ENCODE measurements around the gene AHI1. TPM values are rescaled to one million over a fixed set of nuclear protein-coding genes. Genes with fewer than 3 reads are reported as not detected.

AHI1 gene
- total and polyA plus RNA-seq, 2 donors (not counting 1 experiment from before 2014, with no cell fraction given): 14.2 to 22.8 TPM

DNA sequence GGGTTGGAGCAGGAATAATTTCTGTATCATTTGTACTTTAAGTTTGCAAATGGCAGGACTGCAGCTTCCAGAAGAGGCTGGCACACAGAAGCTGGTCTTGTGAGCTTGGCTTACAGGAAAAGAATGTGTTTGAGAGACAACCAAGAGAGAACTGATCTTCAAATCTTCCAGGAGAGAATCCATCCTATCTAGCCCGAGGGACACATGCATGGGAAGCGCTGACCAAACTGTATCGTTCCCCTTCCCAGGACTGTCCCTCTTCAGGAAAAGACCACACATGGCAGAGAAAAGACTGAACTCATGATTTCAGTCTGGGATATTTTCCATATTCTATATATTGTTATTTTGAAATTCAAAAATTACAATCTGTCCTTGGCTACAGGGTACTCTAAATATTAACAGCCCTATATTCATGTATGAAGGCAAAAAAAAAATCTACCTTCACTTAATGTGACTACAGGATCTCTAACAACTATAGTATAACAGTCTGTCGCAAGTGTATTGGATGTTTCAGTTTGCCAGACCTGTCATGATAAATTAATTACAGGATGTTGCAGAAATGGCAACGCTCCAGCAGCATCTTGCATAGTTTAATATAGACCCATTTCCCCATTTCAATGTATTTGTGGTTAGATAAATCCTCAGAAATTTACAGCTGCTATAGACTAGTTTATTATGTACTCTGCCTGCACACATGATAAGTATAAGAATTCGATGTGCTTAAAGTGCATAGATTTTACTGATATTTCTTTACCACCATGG, 217.0 kb downstream of the AHI1 start:
- H3K27ac ChIP-seq (ENCODE audit: insufficient read depth, low read length): no peak overlapping the region
- no peak overlapping the region for H2AFZ ChIP-seq (ENCODE audit: low read length)
- no peaks in the 10 kb centered on the region for H3K27me3 ChIP-seq (ENCODE audit: control insufficient read depth, insufficient read depth, low read length)
- peak; percentile 56 to 76 for DNase-seq (ENCODE audit: low read depth in 2 of 2)
- no peaks in the 10 kb centered on the region for H3K4me1 ChIP-seq (ENCODE audit: control insufficient read depth, extremely low read depth, insufficient read depth, low read length)
- no peaks in the 10 kb centered on the region for H3K9me3 ChIP-seq (ENCODE audit: control insufficient read depth, insufficient read depth, low read depth, low read length)
- no peak overlapping the region for H3K4me2 ChIP-seq (ENCODE audit: extremely low read depth, insufficient read depth, low read length)
- no peaks in the 10 kb centered on the region for H3K79me2 ChIP-seq (ENCODE audit: control insufficient read depth, insufficient read depth, low read length)
- H3K9ac ChIP-seq (ENCODE audit: insufficient read depth, low read length): no peak overlapping the region
- no peaks in the 10 kb centered on the region for H4K20me1 ChIP-seq (ENCODE audit: control insufficient read depth, extremely low read depth, insufficient read depth, low read length)
- no peak for TF ChIP-seq EZH2 (IDR thresholded peaks at IDR 0.05; ENCODE audit: low read length, missing control alignments)
- TF ChIP-seq, protein P1, sequence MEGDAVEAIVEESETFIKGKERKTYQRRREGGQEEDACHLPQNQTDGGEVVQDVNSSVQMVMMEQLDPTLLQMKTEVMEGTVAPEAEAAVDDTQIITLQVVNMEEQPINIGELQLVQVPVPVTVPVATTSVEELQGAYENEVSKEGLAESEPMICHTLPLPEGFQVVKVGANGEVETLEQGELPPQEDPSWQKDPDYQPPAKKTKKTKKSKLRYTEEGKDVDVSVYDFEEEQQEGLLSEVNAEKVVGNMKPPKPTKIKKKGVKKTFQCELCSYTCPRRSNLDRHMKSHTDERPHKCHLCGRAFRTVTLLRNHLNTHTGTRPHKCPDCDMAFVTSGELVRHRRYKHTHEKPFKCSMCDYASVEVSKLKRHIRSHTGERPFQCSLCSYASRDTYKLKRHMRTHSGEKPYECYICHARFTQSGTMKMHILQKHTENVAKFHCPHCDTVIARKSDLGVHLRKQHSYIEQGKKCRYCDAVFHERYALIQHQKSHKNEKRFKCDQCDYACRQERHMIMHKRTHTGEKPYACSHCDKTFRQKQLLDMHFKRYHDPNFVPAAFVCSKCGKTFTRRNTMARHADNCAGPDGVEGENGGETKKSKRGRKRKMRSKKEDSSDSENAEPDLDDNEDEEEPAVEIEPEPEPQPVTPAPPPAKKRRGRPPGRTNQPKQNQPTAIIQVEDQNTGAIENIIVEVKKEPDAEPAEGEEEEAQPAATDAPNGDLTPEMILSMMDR (conservative IDR thresholded peaks at IDR 0.05 in 1 of 2, IDR thresholded peaks at IDR 0.05 in 1 of 2; ENCODE audit: low read depth in 1 of 2, low read length in 2 of 2): no peak
- no peak overlapping the region for H3K4me3 ChIP-seq (replicated peaks in 1 of 4; ENCODE audit: control extremely low read depth in 1 of 4, insufficient read depth in 1 of 4, low read depth in 3 of 4, low read length in 4 of 4)
- H3K36me3 ChIP-seq (ENCODE audit: control insufficient read depth, insufficient read depth, low read length): no peaks in the 10 kb centered on the region

DNA sequence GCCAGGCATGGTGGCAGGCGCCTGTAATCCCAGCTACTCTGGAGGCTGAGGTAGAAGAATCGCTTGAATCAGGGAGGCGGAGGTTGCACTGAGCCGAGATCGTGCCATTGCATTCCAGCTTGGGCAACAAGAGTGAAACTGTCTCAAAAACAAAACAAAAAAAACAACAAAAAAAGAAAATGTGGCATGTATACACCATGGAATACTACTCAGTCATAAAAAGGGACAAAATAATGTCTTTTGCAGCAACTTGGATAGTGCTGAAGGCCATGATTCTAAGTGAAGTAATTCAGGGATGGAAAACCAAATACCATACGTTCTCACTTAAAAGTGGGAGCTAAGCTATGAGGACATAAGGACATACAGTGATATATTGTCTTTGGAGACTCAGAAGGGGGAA, 220.1 kb downstream of the AHI1 start:
- Histone ChIP-seq H3K4me2 (ENCODE audit: extremely low read depth, insufficient read depth, low read length) (no peak overlapping the region), H2AFZ (ENCODE audit: low read length) (no peak overlapping the region), H3K27me3 (ENCODE audit: control insufficient read depth, insufficient read depth, low read length) (no peaks in the 10 kb centered on the region), H3K9ac (ENCODE audit: insufficient read depth, low read length) (no peak overlapping the region), H3K4me1 (ENCODE audit: control insufficient read depth, extremely low read depth, insufficient read depth, low read length) (no peaks in the 10 kb centered on the region), H3K27ac (ENCODE audit: insufficient read depth, low read length) (no peak overlapping the region), H3K4me3 (replicated peaks in 1 of 4; ENCODE audit: control extremely low read depth in 1 of 4, insufficient read depth in 1 of 4, low read depth in 3 of 4, low read length in 4 of 4) (no peak overlapping the region), H3K36me3 (ENCODE audit: control insufficient read depth, insufficient read depth, low read length) (no peaks in the 10 kb centered on the region), H3K79me2 (ENCODE audit: control insufficient read depth, insufficient read depth, low read length) (no peaks in the 10 kb centered on the region), H3K9me3 (ENCODE audit: control insufficient read depth, insufficient read depth, low read depth, low read length) (no peaks in the 10 kb centered on the region), H4K20me1 (ENCODE audit: control insufficient read depth, extremely low read depth, insufficient read depth, low read length) (no peaks in the 10 kb centered on the region)
- TF ChIP-seq, protein P1 (conservative IDR thresholded peaks at IDR 0.05 in 1 of 2, IDR thresholded peaks at IDR 0.05 in 1 of 2; ENCODE audit: low read depth in 1 of 2, low read length in 2 of 2): no peak
- no peak for TF ChIP-seq EZH2 (IDR thresholded peaks at IDR 0.05; ENCODE audit: low read length, missing control alignments)
- no peak for DNase-seq (ENCODE audit: low read depth in 2 of 2)

GRCh38 chr6:135274561-135275293, 222.8 kb downstream of the AHI1 start:
- Histone ChIP-seq H3K36me3 (ENCODE audit: control insufficient read depth, insufficient read depth, low read length) (no peaks in the 10 kb centered on the region), H4K20me1 (ENCODE audit: control insufficient read depth, extremely low read depth, insufficient read depth, low read length) (no peaks in the 10 kb centered on the region), H3K27me3 (ENCODE audit: control insufficient read depth, insufficient read depth, low read length) (no peaks in the 10 kb centered on the region), H3K4me3 (replicated peaks in 1 of 4; ENCODE audit: control extremely low read depth in 1 of 4, insufficient read depth in 1 of 4, low read depth in 3 of 4, low read length in 4 of 4) (no peak overlapping the region), H3K79me2 (ENCODE audit: control insufficient read depth, insufficient read depth, low read length) (no peaks in the 10 kb centered on the region), H2AFZ (ENCODE audit: low read length) (peak overlapping the region; percentile 51), H3K4me2 (ENCODE audit: extremely low read depth, insufficient read depth, low read length) (no peak overlapping the region), H3K27ac (ENCODE audit: insufficient read depth, low read length) (no peak overlapping the region), H3K4me1 (ENCODE audit: control insufficient read depth, extremely low read depth, insufficient read depth, low read length) (no peaks in the 10 kb centered on the region), H3K9me3 (ENCODE audit: control insufficient read depth, insufficient read depth, low read depth, low read length) (no peaks in the 10 kb centered on the region), H3K9ac (ENCODE audit: insufficient read depth, low read length) (no peak overlapping the region)
- no peak for TF ChIP-seq EZH2 (IDR thresholded peaks at IDR 0.05; ENCODE audit: low read length, missing control alignments)
- TF ChIP-seq, protein P1 (conservative IDR thresholded peaks at IDR 0.05 in 1 of 2, IDR thresholded peaks at IDR 0.05 in 1 of 2; ENCODE audit: low read depth in 1 of 2, low read length in 2 of 2): no peak
- DNase-seq (ENCODE audit: low read depth in 2 of 2): peak in 1 of 2 donors; percentile 13
